HG02588 (cell line): ENCODE data around the gene AFF1.
"Not testable (repeated sequence)": the region's sequence is repeated elsewhere in the genome, so short reads cannot be mapped to it uniquely, and the experiment has no call there.

Source experiments
- ATAC-seq: cut with Tn5 transposase; IDR thresholded peaks from one replicate; pipeline ENCODE4 v1.9.1; 2021; ENCODE audit warnings: mild to moderate bottlenecking, moderate library complexity; ENCODE audit not compliant: unreplicated experiment

AFF1 gene

GRCh38 chr4:87053802-87054767 lies 119.3 kb downstream of the AFF1 start:
- ATAC-seq = no peak

DNA sequence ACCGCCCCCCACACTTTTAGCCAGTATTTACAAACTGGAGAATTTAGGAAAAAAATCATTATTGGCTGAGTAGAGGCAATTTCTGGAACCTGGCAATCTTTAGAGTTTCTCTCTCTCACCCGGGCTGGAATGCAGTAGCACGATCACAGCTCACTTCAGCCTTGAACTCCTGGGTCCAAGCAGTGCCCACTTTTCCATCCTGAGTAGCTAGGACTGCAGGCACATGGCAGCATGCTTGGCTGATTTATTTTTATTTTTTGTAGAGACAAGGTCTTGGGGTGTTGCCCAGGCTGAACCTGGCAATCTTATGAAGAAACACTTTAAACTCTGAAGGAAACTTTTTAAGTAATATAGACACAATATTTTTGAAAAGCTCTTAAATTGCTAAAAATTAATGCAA lies 120.1 kb downstream of the AFF1 start:
- ATAC-seq = no peak

DNA sequence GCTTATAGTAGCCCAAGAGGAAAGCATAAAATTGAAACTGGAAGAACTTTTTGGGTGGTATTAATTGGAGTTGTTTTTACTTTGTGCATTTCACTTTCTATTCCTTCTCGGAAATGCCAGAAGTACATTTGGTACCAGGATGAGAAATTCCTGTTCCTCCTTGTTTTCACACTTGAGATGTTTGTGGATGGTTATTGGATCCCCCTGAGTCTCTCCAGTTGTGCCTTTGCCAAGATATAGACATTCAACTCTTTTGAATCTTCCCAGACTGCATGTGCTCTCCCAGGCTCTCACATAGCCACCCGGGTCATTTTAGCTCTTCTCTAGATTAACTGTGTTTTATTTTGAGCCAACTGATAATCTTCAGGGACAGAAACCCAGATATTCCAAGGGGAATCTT lies 120.5 kb downstream of the AFF1 start:
- ATAC-seq = no peak

DNA sequence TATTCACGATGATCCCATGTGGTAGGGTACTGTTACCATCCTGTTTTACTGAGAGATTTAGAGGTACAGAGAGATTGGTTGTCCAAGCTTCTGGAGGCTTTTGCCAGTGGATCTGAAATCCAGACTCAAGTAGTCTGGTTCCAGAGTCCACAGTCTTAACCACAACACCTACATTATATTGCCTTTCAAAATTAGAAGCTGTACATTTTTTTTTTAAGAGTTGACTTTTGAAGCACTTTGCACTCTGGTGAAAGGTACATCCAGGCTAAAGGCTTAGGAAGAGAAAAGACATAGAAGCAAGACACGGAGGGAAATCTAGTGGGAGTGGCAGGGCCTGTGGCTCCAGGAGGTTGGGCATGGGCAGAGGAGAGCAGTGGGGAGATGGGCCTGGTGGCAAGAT lies 122.1 kb downstream of the AFF1 start:
- ATAC-seq = no peak

DNA sequence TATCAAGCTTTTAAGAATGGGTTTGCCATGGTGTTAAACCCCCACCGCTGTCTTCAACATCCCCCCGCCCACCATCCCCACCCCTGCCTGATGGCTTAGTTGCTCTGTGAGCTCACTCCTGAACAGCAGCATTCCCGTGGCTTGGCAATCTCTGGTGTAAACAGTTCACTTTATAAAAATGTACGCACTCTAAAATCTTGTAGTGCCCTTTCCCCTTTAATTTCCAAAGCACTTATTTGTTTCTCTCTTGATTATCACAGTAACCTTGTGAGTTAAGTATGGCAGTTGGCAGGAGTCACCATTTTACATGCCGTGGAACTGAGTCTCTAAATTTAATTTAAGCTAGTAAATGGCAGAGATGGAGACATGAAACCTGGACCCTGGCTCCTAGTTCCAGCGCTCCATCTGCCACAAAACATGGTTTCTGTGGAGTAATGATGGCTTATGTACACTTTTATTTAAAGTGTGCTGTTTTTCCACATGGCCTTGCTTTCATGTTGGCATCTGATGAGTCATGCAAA lies 123.1 kb downstream of the AFF1 start:
- ATAC-seq = no peak

DNA sequence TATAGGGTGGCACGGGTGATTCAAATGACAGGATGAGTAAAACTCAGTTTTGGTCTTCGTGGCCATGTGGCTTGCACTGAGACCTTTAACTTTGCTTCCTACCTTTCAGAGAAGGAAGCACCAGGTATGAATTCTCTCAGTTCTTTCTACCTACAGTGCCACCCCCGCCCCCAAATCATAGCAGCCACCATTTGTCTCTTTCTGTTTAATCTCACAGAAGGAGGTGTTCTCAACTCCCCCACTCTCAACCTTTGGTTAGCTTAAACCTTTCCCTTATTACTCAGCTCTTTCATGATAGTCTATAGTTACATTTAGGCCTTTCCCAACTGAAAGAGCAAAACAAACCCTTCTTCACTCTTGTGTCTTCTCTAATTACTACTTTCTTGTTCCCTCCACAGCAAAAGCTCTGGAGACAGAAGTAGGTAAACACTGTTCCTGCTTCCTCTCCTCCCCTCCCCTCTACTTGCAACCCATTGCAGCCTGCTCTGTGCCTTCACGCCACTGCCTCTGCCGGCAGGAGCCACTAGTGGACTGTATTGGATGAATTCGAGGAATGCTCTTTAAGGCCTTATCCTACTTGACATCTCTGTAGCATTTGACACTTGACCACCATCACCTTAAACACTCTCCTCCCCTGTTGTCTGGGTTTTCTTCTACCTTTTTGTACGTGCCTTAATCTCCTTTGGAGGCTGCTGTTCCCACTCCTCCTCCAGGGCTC lies 123.7 kb downstream of the AFF1 start:
- ATAC-seq = peak; percentile 37

DNA sequence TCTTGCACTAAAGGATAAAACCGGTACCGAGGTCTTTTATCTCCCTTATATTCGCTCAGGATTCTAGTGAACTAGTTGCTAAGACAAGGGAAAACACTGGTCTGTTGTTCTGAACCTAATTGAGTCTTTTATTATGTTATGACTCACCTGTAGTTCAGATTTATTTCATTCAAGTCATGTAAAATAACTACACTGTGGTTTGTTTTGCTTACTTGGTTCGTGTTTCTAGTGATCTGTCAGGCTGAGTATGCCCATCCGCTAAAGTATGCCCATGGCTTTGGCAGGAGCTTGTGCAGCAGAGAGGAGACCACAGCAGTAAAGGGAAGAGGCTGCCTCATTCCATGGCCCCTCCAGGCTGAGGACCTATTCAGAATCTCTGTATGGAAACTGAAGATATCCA lies 126.1 kb downstream of the AFF1 start:
- no peak for ATAC-seq

- ATAC-seq = no peak
Measured at GRCh38 chr4:87065021-87065420, 130.2 kb downstream of the AFF1 start.

- ATAC-seq = no peak
Measured at GRCh38 chr4:87066403-87067123, 131.8 kb downstream of the AFF1 start.

GRCh38 chr4:87067124-87067885 lies 132.5 kb downstream of the AFF1 start:
- no peak for ATAC-seq

GRCh38 chr4:87068583-87069021 lies 133.8 kb downstream of the AFF1 start:
- ATAC-seq = no peak

GRCh38 chr4:87069037-87069742 lies 134.4 kb downstream of the AFF1 start:
- no peak for ATAC-seq

DNA sequence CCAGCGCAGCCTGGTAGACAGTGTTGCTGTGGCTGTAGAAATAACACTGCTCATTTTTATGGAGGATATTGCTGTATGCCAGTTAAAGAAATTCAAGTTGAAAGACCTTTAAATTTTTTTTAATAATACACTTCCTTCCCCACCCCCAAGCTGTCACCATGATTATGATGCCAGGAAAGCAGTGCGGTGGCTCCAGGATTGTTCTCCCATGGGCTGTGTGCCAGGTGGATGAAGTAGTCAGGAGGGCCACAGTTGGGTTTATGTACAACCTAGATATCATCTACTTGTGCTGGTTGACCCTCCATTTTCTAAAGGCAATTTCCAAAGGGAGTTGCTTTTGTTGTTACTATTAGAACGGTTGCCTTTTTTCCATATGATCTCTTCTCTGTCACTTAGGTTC lies 136.6 kb downstream of the AFF1 start:
- ATAC-seq = no peak

DNA sequence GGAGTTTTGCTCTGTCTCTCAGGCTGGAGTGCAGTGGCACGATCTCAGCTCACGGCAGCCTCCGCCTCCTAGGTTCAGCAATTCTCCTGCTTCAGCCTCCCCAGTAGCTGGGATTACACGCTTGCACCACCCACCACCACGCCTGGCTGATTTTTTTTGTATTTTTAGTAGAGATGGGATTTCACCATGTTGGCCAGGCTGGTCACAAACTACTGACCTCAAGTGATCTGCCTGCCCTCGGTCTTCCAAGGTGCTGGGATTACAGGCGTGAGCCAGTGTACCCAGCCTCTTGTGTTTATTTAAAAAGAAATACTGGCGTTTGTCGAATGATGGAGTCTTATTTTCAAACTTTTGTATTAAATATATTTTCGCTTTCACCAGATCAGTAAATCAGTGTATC lies 137.7 kb downstream of the AFF1 start:
- not testable (repeated sequence) for ATAC-seq

DNA sequence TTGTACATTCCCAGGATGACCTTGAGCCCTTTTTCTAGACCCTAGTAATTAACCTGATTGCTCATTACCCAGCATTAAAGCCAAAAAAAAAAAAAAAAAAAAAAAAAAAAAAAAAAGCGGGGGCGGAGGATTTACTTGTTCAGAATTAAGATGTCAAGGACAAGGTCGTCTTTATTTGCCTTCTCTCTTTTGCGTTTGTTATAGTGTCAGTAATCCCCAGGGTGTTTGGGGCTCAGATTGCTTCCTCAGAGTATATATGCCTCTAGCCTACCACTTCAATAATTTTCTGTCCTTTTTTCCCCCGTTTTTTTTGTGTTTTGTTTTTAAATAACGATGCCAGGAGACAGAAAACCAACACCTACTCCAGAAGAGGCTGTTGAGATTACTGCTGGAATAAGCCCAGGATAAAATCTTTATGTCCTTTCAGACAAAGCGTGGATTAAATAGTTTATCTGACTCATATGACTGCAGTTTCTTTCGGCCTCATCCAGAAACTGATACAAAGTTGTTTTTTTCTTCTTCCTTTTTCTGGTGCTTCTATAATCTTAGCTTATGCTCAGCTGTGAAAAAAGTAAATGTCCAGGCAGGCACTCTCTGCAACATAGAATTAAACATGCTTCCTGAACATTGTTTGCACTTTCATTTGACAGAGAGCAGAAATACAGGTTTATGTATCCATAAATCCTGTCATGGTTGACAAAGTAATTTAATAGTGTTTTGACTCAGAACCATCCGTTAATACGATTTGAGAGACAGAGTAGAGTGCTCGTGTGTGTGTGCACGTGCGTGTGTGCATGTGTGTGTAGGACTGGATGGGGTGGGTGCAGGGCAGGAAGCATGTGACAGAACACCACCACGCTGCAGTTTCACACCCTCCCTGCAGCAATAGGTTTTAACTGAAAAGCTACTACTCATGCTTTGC lies 138.6 kb downstream of the AFF1 start:
- ATAC-seq = peak; percentile 89

DNA sequence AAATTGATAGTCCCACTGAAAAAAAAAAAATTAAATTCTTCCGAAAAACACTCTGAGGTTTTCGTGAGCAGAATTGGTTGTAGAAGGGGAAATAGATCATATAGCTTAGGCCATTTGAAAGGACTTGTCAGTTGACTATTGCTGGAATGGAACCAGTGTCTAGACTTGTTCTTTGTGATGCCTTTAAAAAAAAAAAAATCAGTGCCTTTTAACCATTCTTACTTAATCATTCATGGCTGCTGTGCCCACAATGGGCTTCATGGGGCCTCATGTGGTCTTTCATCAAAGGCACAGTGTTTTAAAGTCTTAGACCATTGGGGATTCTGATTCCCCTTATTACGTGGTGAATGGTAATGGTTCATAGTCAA lies 139.3 kb downstream of the AFF1 start:
- no peak for ATAC-seq

DNA sequence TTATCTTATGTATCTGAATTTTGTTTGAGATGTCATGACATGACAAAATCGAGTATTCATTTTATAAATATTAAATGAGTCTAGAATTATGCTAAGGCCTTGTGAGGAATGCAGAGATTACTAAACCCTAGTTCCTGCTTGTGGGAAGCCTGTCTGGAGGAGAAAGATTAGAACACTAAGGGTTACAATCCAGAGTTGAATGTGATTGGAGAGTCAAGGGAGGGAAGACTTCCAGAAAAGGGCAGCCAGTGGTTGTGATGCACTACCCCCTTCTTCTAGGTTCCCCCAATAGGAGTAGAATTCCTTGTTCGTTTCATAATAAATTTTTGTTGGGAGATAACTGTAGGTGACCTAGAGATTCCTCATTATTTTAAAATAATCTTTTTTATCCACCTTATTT lies 141.1 kb downstream of the AFF1 start:
- ATAC-seq = no peak

DNA sequence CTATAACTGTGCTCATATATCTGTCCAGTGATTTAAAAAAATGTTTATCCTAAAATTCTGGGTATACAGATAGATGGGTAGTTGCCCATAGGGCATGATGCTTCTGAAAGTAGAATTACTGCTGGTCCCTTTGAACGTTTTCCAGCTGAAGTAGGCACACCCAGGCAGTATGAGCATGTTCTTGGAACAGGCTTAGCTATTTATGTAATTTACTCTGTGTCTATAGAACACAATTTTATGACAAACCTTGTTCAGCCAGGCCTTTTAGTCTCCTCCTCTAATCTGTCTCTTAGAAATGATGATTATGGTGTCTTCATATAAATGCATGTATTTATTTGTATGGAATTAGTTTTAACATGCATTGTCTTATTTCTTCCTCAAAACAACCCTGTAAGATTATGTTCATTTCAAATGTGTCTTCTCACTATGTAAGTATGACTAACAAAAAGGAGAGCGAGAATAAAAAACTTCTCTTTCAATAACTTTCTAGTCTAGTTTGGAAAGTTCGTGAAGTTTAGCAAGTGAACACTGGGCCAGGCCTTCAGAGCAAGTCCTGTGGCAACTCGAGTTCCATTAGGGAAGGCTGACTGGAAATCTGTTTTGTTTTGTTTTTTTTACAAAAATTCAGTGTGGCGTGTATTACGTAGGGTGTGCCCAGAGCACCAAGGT lies 142.0 kb downstream of the AFF1 start:
- ATAC-seq = no peak
